ENCODE data around the gene TMEM62.

GRCh38 chr15:43134157-43134635, 810 bp downstream of the TMEM62 start:
- TF ChIP-seq CTCF (IDR thresholded peaks at IDR 0.05 in 8 of 11, conservative IDR thresholded peaks at IDR 0.05 in 3 of 11) (no peak), POLR2A (IDR thresholded peaks at IDR 0.05) (no peak), POLR2AphosphoS5 (IDR thresholded peaks at IDR 0.05) (no peak)

All from spleen (tissue), 7 donors.